OCI-LY7 (cell line): ENCODE measurements around the gene SCG5.

Source experiments
- CTCF ChIP-seq: fragments of 200-600 bp; sonication (generic); conservative IDR thresholded peaks from 2 replicates; pipeline ENCODE4 v1.5.1; 2014; ENCODE audit warnings: mild to moderate bottlenecking, antibody characterized with exemption, low read length, moderate library complexity, mixed read lengths
- EZH2phosphoT487 ChIP-seq: fragments of 200-600 bp; sonication (generic); IDR thresholded peaks from 2 replicates; pipeline ENCODE4 v1.6.1; 2018; ENCODE audit warnings: low read depth, borderline replicate concordance, mild to moderate bottlenecking, mixed run types, antibody characterized with exemption, low read length, moderate library complexity, mixed read lengths

- TF ChIP-seq CTCF (no peak), EZH2phosphoT487 (no peak)
Measured at GRCh38 chr15:32646291-32646690, 4.8 kb downstream of the SCG5 start.
